ENCODE measurements around the gene MRGPRF.

DNA sequence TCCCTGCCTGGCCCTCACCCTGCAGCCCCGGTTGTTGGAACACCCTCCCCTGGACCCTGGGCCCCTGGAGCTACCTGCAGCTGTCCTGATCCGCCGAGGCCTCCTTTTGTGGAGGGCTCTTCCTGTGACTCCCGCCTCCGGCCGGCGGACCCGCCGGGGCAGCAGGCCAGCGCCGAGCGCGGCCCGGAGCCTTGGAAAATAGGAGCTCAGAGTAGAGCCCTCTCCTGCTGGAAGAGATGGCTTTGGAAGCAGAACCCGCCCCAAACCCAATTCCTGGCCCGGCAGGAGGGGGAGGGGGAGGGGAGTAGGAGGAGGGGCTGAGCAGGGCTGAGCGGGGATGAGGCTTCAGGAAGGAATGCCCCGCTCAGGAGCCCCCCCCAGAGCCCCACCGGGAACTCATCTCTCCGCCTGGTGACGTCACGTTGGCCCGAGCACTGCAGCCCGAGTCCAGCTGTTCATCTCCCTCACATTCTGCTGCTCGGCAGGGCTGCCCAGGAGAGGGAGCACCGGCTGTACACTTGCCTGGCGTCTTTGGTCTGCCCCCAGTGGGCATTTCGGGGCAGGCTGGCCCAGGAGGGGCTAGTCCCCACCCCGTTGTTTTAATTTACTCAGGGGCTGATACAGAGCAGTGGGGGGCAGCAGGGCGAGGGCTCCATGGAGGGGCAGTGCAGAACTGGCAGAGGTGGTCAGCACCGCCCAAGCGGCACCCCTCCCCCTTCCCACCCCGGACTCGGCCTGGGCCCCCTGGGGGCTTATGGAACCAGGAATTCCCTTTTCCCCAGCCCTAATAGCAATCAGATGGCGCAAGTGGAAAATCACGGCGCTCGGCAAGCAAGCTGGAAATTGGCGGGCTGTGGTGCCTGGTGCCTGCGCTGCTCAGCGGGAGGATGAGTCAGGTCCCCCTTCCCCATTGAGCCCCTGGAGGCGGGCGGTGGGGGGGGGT, at the start of gene MRGPRF:
- TF ChIP-seq POLR2A (IDR thresholded peaks at IDR 0.05): peak in 1 of 2 donors; percentile 47
- peak in 8 of 12 donors; percentile 11 to 60 (median 34) for TF ChIP-seq CTCF (IDR thresholded peaks at IDR 0.05)
